Measurements from ENCODE around the gene MXRA5. TPM values are rescaled to one million over a fixed set of nuclear protein-coding genes. Genes with fewer than 3 reads are reported as not detected.

Gene MXRA5
- total RNA-seq, 1 donor from 2014 or later, result 2.0 TPM

DNA sequence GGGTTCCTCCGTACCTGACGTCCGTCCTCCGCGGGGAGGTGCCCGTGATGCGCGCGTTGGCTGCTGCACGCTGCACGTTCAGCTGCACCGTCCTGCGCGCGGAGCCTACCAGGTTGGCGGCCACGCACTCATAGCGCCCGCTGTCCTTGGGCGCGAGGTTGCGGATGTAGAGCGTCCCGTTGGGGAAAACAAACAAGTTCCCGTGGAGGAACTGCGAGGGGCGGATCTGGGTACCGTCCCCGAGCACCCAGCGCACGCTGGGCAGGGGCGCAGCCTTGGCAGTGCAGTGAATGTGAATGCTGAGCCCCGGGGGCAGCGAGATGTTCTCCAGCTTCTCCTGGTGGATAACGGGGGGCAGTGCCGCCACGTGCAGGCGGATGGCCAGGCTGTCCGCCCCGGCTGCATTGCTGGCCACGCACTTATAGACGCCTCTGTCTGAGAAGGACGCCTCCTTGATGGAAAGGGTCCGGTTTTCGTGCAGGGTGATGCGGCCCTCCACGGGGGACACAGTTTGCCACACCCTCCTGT lies 29.2 kb downstream of the MXRA5 start:
- H3K36me3 ChIP-seq, result no peaks in the 10 kb centered on the region
- H3K4me1 ChIP-seq, result no peaks in the 10 kb centered on the region
- no peak for TF ChIP-seq CTCF (IDR thresholded peaks at IDR 0.05; ENCODE audit: borderline replicate concordance)
- no peaks in the 10 kb centered on the region for H3K9me3 ChIP-seq (replicated peaks)
- DNase-seq, result no peak
- no peaks in the 10 kb centered on the region for H3K27me3 ChIP-seq (ENCODE audit: low read depth)
- H3K4me3 ChIP-seq, result no peak overlapping the region
- intact Hi-C loops (cut with micrococcal nuclease), result no loop called here
- H3K27ac ChIP-seq (replicated peaks), result no peak overlapping the region

GRCh38 chrX:3312109-3312508 lies 34.3 kb downstream of the MXRA5 start:
- Histone ChIP-seq H3K4me3 (no peak overlapping the region), H3K36me3 (peaks cover 4% of the 10 kb centered on the region), H3K27me3 (ENCODE audit: low read depth) (no peaks in the 10 kb centered on the region), H3K4me1 (no peaks in the 10 kb centered on the region), H3K27ac (replicated peaks) (no peak overlapping the region), H3K9me3 (replicated peaks) (no peaks in the 10 kb centered on the region)
- no peak for DNase-seq
- intact Hi-C loops (cut with micrococcal nuclease), result no loop called here
- no peak for TF ChIP-seq CTCF (IDR thresholded peaks at IDR 0.05; ENCODE audit: borderline replicate concordance)

DNA sequence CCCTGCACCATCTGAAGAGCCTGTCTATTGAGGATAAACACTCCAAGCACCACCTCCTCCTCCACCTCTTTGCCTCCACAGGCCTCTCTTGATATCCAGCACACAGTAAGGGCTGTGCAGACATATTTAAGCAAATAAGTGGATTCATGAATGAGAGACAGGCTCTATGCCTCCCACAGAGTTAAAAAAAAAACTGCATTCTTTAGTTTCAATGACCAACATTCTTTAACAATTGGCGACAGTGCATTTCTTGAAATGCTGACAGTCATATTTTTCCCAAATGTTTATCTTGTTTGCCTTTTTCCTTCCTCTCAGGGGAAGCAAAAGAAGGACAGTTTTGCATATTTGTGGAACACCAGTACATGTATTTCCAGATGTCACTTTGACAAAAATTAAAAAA lies 38.6 kb downstream of the MXRA5 start:
- no peak for DNase-seq
- intact Hi-C loops (cut with micrococcal nuclease), result no loop called here
- H3K27me3 ChIP-seq (ENCODE audit: low read depth), result no peaks in the 10 kb centered on the region
- no peak for TF ChIP-seq CTCF (IDR thresholded peaks at IDR 0.05; ENCODE audit: borderline replicate concordance)
- H3K36me3 ChIP-seq, result peaks cover 4% of the 10 kb centered on the region
- no peaks in the 10 kb centered on the region for H3K4me1 ChIP-seq
- no peaks in the 10 kb centered on the region for H3K9me3 ChIP-seq (replicated peaks)
- no peak overlapping the region for H3K27ac ChIP-seq (replicated peaks)
- no peak overlapping the region for H3K4me3 ChIP-seq

DNA sequence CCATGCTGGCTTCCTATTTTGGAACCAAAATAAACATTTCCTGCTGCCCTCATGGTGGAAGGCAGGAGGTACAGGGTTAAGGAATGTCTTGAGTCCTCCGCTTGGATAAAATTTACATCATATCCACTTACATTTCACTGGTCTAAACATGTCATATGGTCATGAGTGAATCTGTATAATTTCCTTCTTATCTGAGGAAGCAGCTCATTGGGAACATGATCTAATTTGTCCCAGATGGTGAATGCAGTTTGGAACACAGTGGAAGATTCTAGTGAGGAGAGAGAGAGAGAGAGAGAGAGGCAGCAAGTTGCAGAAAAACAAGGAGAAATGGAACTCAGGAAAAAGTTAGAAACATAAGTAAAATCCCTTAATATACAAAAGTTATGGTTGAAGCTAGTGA lies 46.8 kb downstream of the MXRA5 start:
- Histone ChIP-seq H3K36me3 (no peaks in the 10 kb centered on the region), H3K4me1 (no peaks in the 10 kb centered on the region), H3K9me3 (replicated peaks) (no peaks in the 10 kb centered on the region), H3K27ac (replicated peaks) (no peak overlapping the region), H3K27me3 (ENCODE audit: low read depth) (no peaks in the 10 kb centered on the region), H3K4me3 (no peak overlapping the region)
- TF ChIP-seq CTCF (IDR thresholded peaks at IDR 0.05; ENCODE audit: borderline replicate concordance), result no peak
- no peak for DNase-seq
- intact Hi-C loops (cut with micrococcal nuclease), result no loop called here

DNA sequence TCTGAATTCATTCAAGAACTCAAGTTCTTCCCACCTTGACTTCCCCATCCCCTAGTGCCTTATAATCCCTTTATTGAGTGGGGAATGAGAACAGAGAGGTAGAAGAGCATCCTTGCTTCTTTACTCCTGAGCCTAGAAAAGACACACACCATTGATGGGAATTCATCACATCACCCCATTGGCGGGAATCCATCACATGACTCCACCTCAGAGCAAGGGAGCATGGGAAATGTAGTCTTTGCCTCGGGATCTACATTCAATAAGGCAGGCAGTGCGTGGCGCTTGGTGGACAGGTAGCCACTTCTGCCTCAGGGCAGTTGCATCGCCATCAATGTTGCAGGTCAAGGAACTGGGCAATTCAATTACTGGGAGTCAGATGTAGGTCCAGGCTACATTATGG lies 50.7 kb downstream of the MXRA5 start:
- Histone ChIP-seq H3K4me1 (no peaks in the 10 kb centered on the region), H3K27ac (replicated peaks) (no peak overlapping the region), H3K36me3 (no peaks in the 10 kb centered on the region), H3K9me3 (replicated peaks) (no peaks in the 10 kb centered on the region), H3K27me3 (ENCODE audit: low read depth) (no peaks in the 10 kb centered on the region), H3K4me3 (no peak overlapping the region)
- intact Hi-C loops (cut with micrococcal nuclease), result no loop called here
- no peak for DNase-seq
- no peak for TF ChIP-seq CTCF (IDR thresholded peaks at IDR 0.05; ENCODE audit: borderline replicate concordance)

DNA sequence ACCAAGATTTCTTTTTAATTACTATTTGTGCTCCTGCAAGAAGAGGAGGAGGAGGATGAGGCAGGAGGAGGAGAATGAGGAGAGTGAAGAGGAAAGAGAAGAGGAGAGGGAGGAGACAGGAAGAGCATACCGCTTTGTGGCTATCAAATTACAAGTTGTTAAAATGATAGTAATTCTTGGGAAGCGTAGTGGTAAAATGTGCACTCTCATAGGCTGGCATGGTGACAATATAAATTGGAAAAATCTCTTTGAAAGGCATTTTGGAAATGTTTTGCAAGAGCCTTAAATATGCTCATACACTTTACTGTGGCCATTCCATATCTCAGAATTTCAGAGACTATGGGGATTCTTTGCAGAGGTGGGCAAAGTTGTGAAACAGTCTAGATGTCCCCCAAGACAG lies 53.2 kb downstream of the MXRA5 start:
- intact Hi-C loops (cut with micrococcal nuclease), result no loop called here
- no peak for TF ChIP-seq CTCF (IDR thresholded peaks at IDR 0.05; ENCODE audit: borderline replicate concordance)
- Histone ChIP-seq H3K36me3 (no peaks in the 10 kb centered on the region), H3K4me1 (no peaks in the 10 kb centered on the region), H3K27ac (replicated peaks) (no peak overlapping the region), H3K27me3 (ENCODE audit: low read depth) (no peaks in the 10 kb centered on the region), H3K9me3 (replicated peaks) (no peaks in the 10 kb centered on the region), H3K4me3 (no peak overlapping the region)
- DNase-seq, result no peak
